SK-N-SH (cell line): ENCODE measurements around the gene NCK1. TPM values are rescaled to one million over a fixed set of nuclear protein-coding genes. Genes with fewer than 3 reads are reported as not detected.

Experiments used
- CTCF ChIA-PET: fragments of 300-600, 350-600 bp; formaldehyde crosslinking; extraction: SDS; loops from one replicate; lab custom pipeline; 2021; lab: Yijun Ruan, JAX
- POLR2A ChIA-PET: fragments of 350-600 bp; sonication (Branson Sonifier 250); formaldehyde crosslinking; extraction: SDS; loops from one replicate; lab custom pipeline; 2020; ENCODE audit warnings: antibody characterized with exemption, inconsistent platforms; lab: Yijun Ruan, JAX
- DNase-seq: peaks from one replicate; pipeline ENCODE4 v3.0.0; 2012
- H2AFZ ChIP-seq: fragments of 200-600 bp; sonication (generic); 2 replicates; pipeline ENCODE4 v1.8.1; 2016; ENCODE audit warnings: antibody characterized with exemption, mild to moderate bottlenecking, low read depth
- H3F3A ChIP-seq: fragments of 200-600 bp; sonication (generic); replicated peaks from 2 replicates; pipeline ENCODE3; 2016; ENCODE audit warnings: antibody characterized with exemption, mild to moderate bottlenecking; ENCODE audit not compliant: insufficient read depth
- H3K27ac ChIP-seq, 2 experiments: fragments of 200-500 bp in 1 of 2; fragments of 200-600 bp in 1 of 2; sonication (Bioruptor generic) in 1 of 2; sonication (generic), shearing (Covaris generic) in 1 of 2; 2 replicates each; pipeline versions ENCODE4 v1.5.1 to v1.6.1; 2014 to 2016; ENCODE audit warnings: low read depth in 2 of 2, inconsistent platforms in 1 of 2, low read length in 1 of 2, mild to moderate bottlenecking in 1 of 2, mixed read lengths in 1 of 2
- H3K27me3 ChIP-seq: fragments of 200-600 bp; sonication (generic), shearing (Covaris generic); 2 replicates; pipeline ENCODE4 v1.6.1; 2016; ENCODE audit warnings: mixed run types; ENCODE audit not compliant: insufficient read depth
- H3K36me3 ChIP-seq, 2 experiments: fragments of 200-500 bp in 1 of 2; fragments of 200-600 bp in 1 of 2; sonication (Bioruptor generic) in 1 of 2; sonication (generic) in 1 of 2; replicated peaks in 1 of 2; 2 replicates each; pipeline versions ENCODE3 to v1.5.1; 2014 to 2016; ENCODE audit warnings: low read length in 1 of 2, mild to moderate bottlenecking in 1 of 2; ENCODE audit not compliant: insufficient read depth in 2 of 2, control insufficient read depth in 1 of 2
- H3K4me1 ChIP-seq, 2 experiments: fragments of 200-500 bp in 1 of 2; fragments of 200-600 bp in 1 of 2; sonication (Bioruptor generic) in 1 of 2; sonication (generic), shearing (Covaris generic) in 1 of 2; 2 replicates each; pipeline versions ENCODE4 v1.5.1 to v1.6.1; 2014 to 2016; ENCODE audit warnings: low read depth in 1 of 2, low read length in 1 of 2, mixed run types in 1 of 2; ENCODE audit not compliant: insufficient read depth in 2 of 2, control insufficient read depth in 1 of 2
- H3K4me2 ChIP-seq: fragments of 200-600 bp; sonication (generic), shearing (Covaris generic); 2 replicates; pipeline ENCODE4 v1.6.1; 2017; ENCODE audit warnings: mixed run types
- H3K4me3 ChIP-seq, 2 experiments: fragments of 200-500 bp in 1 of 2; fragments of 200-600 bp in 1 of 2; sonication (Bioruptor generic) in 1 of 2; sonication (generic), shearing (Covaris generic) in 1 of 2; 2 replicates each; pipeline versions ENCODE4 v1.5.1 to v1.8.1; 2014 to 2016; ENCODE audit warnings: low read depth in 2 of 2, inconsistent platforms in 1 of 2, low read length in 1 of 2, mild to moderate bottlenecking in 1 of 2, mixed read lengths in 1 of 2, moderate library complexity in 1 of 2
- H3K79me2 ChIP-seq: fragments of 200-600 bp; sonication (generic); 2 replicates; pipeline ENCODE4 v1.8.1; 2017; ENCODE audit warnings: mild to moderate bottlenecking; ENCODE audit not compliant: insufficient read depth
- H3K9ac ChIP-seq: fragments of 200-600 bp; sonication (generic); 2 replicates; pipeline ENCODE4 v1.6.1; 2017; ENCODE audit warnings: mixed run types
- H3K9me2 ChIP-seq: fragments of 200-600 bp; sonication (generic); 2 replicates; pipeline ENCODE4 v1.6.1; 2017; ENCODE audit warnings: mixed run types
- H3K9me3 ChIP-seq: fragments of 200-600 bp; sonication (generic); 2 replicates; pipeline ENCODE4 v1.6.1; 2017; ENCODE audit warnings: mixed run types, mild to moderate bottlenecking, moderate library complexity
- H4K20me1 ChIP-seq: fragments of 200-600 bp; sonication (generic); 2 replicates; pipeline ENCODE4 v1.6.1; 2017; ENCODE audit warnings: mild to moderate bottlenecking, mixed run types; ENCODE audit not compliant: insufficient read depth
- CHD2 ChIP-seq: fragments of 150-350 bp; IDR thresholded peaks from 2 replicates; pipeline ENCODE4 v1.6.1; 2018; ENCODE audit warnings: low read length; ENCODE audit not compliant: partially characterized antibody
- ELF1 ChIP-seq: IDR thresholded peaks from 2 replicates; pipeline ENCODE4 v1.4.0; 2012
- EZH2phosphoT487 ChIP-seq: fragments of 200-600 bp; sonication (generic); IDR thresholded peaks from 2 replicates; pipeline ENCODE4 v1.6.1; 2017; ENCODE audit warnings: low read depth, mixed run types, mild to moderate bottlenecking, antibody characterized with exemption, moderate library complexity, borderline replicate concordance
- FOXJ3 ChIP-seq: sonication (generic); formaldehyde crosslinking; IDR thresholded peaks from 2 replicates; pipeline ENCODE4 v1.5.1; 2020; ENCODE audit warnings: mild to moderate bottlenecking, missing genetic modification reagents
- FOXM1 ChIP-seq: IDR thresholded peaks from 2 replicates; pipeline ENCODE4 v1.4.0; 2012; ENCODE audit warnings: low read depth, mild to moderate bottlenecking
- JUND ChIP-seq: IDR thresholded peaks from 2 replicates; pipeline ENCODE4 v1.4.0; 2012
- MXI1 ChIP-seq: IDR thresholded peaks from 2 replicates; pipeline ENCODE4 v1.6.1; 2012; ENCODE audit warnings: mild to moderate bottlenecking, low read depth, low read length, improper control_type of control experiment
- NRF1 ChIP-seq: IDR thresholded peaks from 2 replicates; pipeline ENCODE4 v1.6.1; 2012; ENCODE audit warnings: low read depth, mild to moderate bottlenecking, low read length
- RCOR1 ChIP-seq: fragments of 150-350 bp; IDR thresholded peaks from 2 replicates; pipeline ENCODE4 v1.6.1; 2017; ENCODE audit warnings: antibody characterized with exemption, low read length
- SMC3 ChIP-seq: IDR thresholded peaks from 2 replicates; pipeline ENCODE4 v1.6.1; 2012; ENCODE audit warnings: low read depth, low read length, improper control_type of control experiment
- YY1 ChIP-seq: IDR thresholded peaks from 2 replicates; pipeline ENCODE4 v1.4.0; 2012; ENCODE audit warnings: low read depth, mild to moderate bottlenecking
- WGBS: methylation state at CpG from one replicate; pipeline ENCODE4 v1.1.6; 2017; ENCODE audit warnings: low lambda C conversion rate; 5-methylcytosine and 5-hydroxymethylcytosine counted together
- polyA plus RNA-seq, 3 experiments: library from polyadenylated mRNA; depleted of rRNA; stranded (reverse); fragments of >200 nt; gene quantifications; 2 replicates each; pipeline ENCODE4 v1.2.3, GENCODE V29; 2012
- TF ChIP-seq, protein P1 (sequence below): IDR thresholded peaks from 2 replicates; pipeline ENCODE4; 2012
- TF ChIP-seq, protein P2 (sequence below): IDR thresholded peaks from 2 replicates; pipeline ENCODE4 v1.4.0; 2012; ENCODE audit warnings: low read depth
- TF ChIP-seq, protein P3 (sequence below): fragments of 150-350 bp; IDR thresholded peaks from 2 replicates; pipeline ENCODE4 v1.6.1; 2016; ENCODE audit warnings: mild to moderate bottlenecking, low read depth, low read length
- TF ChIP-seq, protein P4 (sequence below): IDR thresholded peaks from 2 replicates; pipeline ENCODE4 v1.4.0; 2012; ENCODE audit warnings: low read depth, borderline replicate concordance
- TF ChIP-seq, protein P5 (sequence below): fragments of 200-600 bp; sonication (generic); IDR thresholded peaks from 2 replicates; pipeline ENCODE4 v1.6.1; 2017; ENCODE audit warnings: antibody characterized with exemption, mild to moderate bottlenecking, moderate library complexity

NCK1 gene
- polyA plus RNA-seq, 1 of the 3 experiments (the other 2 are of a cell fraction) = 16.2 TPM

DNA sequence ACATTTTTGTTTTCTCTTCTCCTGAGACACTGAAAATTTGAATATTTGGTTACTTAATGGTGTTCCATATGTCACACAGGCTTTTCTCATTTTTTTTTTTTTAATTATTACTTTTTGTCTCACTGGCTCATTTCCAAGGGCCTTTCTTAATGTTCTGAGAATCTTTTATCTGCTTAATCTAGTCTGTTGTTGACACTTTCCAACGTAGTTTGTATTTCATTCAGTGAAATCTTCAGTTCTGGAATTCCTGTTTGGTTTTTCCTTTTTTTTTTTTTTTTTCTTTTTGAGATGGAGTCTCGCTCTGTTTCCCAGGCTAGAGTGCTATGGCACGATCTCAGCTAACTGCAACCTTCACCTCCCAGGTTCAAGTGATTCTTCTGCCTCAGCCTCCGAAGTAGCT lies 42.7 kb downstream of the NCK1 start:
- no peak for TF ChIP-seq SMC3
- TF ChIP-seq, protein P1, sequence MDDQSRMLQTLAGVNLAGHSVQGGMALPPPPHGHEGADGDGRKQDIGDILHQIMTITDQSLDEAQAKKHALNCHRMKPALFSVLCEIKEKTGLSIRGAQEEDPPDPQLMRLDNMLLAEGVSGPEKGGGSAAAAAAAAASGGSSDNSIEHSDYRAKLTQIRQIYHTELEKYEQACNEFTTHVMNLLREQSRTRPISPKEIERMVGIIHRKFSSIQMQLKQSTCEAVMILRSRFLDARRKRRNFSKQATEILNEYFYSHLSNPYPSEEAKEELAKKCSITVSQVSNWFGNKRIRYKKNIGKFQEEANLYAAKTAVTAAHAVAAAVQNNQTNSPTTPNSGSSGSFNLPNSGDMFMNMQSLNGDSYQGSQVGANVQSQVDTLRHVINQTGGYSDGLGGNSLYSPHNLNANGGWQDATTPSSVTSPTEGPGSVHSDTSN = no peak
- no peak for TF ChIP-seq JUND
- no peak for TF ChIP-seq CHD2
- TF ChIP-seq, protein P2, sequence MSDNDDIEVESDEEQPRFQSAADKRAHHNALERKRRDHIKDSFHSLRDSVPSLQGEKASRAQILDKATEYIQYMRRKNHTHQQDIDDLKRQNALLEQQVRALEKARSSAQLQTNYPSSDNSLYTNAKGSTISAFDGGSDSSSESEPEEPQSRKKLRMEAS = no peak
- no peak for TF ChIP-seq YY1
- TF ChIP-seq FOXM1 = no peak
- TF ChIP-seq FOXJ3 (CRISPR knock-in tag) = no peak
- TF ChIP-seq, protein P3, sequence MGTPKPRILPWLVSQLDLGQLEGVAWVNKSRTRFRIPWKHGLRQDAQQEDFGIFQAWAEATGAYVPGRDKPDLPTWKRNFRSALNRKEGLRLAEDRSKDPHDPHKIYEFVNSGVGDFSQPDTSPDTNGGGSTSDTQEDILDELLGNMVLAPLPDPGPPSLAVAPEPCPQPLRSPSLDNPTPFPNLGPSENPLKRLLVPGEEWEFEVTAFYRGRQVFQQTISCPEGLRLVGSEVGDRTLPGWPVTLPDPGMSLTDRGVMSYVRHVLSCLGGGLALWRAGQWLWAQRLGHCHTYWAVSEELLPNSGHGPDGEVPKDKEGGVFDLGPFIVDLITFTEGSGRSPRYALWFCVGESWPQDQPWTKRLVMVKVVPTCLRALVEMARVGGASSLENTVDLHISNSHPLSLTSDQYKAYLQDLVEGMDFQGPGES = no peak
- TF ChIP-seq NRF1 = no peak
- no peak for TF ChIP-seq RCOR1
- TF ChIP-seq EZH2phosphoT487 = no peak
- no peak for TF ChIP-seq ELF1
- no peak for TF ChIP-seq MXI1
- TF ChIP-seq, protein P4, sequence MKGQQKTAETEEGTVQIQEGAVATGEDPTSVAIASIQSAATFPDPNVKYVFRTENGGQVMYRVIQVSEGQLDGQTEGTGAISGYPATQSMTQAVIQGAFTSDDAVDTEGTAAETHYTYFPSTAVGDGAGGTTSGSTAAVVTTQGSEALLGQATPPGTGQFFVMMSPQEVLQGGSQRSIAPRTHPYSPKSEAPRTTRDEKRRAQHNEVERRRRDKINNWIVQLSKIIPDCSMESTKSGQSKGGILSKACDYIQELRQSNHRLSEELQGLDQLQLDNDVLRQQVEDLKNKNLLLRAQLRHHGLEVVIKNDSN = no peak
- TF ChIP-seq, protein P5, sequence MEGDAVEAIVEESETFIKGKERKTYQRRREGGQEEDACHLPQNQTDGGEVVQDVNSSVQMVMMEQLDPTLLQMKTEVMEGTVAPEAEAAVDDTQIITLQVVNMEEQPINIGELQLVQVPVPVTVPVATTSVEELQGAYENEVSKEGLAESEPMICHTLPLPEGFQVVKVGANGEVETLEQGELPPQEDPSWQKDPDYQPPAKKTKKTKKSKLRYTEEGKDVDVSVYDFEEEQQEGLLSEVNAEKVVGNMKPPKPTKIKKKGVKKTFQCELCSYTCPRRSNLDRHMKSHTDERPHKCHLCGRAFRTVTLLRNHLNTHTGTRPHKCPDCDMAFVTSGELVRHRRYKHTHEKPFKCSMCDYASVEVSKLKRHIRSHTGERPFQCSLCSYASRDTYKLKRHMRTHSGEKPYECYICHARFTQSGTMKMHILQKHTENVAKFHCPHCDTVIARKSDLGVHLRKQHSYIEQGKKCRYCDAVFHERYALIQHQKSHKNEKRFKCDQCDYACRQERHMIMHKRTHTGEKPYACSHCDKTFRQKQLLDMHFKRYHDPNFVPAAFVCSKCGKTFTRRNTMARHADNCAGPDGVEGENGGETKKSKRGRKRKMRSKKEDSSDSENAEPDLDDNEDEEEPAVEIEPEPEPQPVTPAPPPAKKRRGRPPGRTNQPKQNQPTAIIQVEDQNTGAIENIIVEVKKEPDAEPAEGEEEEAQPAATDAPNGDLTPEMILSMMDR = no peak
- TF ChIP-seq, all 33 proteins: peak for 0
- Histone ChIP-seq H3K9me2 (no peaks in the 10 kb centered on the region), H3K36me3 (peaks cover 3 to 23% of the 10 kb centered on the region in 2 experiments), H3K4me1 (no peaks in the 10 kb centered on the region; a peak in 1 of 4 replicates), H3K9ac (no peak overlapping the region), H3K9me3 (peaks cover 9% of the 10 kb centered on the region), H2AFZ (no peak overlapping the region), H3F3A (peaks cover 5% of the 10 kb centered on the region), H3K27ac (no peak overlapping the region), H4K20me1 (peaks cover 13% of the 10 kb centered on the region), H3K79me2 (peaks cover 100% of the 10 kb centered on the region), H3K4me2 (no peak overlapping the region), H3K4me3 (no peak overlapping the region), H3K27me3 (no peaks in the 10 kb centered on the region)
- ChIA-PET POLR2A (no interaction called here), CTCF (no interaction called here)
- DNase-seq = no peak
- WGBS = 74% methylated on average over 4 of the region's 4 CpGs
